CD4-positive, alpha-beta T cell treated with Interferon alpha-2 for 1 hour (primary cell): ENCODE data around the gene NPAS1.

Source experiments
- DNase-seq, 2 donors: peaks; one replicate each; pipeline ENCODE4 v3.0.0-alpha.2; 2020 to 2022

NPAS1 gene

GRCh38 chr19:47084879-47085439, 65.3 kb downstream of the NPAS1 start:
- DNase-seq: no peak

GRCh38 chr19:47086280-47086679, 66.6 kb downstream of the NPAS1 start:
- no peak for DNase-seq

- no peak for DNase-seq
Measured at GRCh38 chr19:47089767-47090350, 70.2 kb downstream of the NPAS1 start.

- DNase-seq: no peak
Measured at GRCh38 chr19:47093254-47093653, 73.6 kb downstream of the NPAS1 start.

DNA sequence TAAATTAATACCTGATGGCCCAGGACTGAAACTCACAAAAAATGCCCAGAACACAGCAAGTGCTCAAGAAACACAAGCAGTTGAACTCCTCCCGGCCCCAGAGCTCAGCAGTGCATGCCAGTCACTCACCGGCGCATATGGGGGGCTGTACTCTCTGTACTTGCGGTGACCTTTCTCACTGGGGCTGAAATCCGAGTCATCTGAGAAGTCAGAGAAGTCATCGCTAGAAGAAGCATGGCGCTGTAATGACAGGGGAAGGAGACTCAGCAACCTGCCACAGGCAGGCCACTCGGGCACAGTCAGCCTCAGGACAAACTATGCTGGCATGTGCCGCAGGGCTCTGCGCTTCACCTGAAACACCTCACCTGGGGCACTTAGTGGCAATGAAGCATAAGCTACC, 74.2 kb downstream of the NPAS1 start:
- peak in 1 of 2 donors; percentile 24 for DNase-seq

DNA sequence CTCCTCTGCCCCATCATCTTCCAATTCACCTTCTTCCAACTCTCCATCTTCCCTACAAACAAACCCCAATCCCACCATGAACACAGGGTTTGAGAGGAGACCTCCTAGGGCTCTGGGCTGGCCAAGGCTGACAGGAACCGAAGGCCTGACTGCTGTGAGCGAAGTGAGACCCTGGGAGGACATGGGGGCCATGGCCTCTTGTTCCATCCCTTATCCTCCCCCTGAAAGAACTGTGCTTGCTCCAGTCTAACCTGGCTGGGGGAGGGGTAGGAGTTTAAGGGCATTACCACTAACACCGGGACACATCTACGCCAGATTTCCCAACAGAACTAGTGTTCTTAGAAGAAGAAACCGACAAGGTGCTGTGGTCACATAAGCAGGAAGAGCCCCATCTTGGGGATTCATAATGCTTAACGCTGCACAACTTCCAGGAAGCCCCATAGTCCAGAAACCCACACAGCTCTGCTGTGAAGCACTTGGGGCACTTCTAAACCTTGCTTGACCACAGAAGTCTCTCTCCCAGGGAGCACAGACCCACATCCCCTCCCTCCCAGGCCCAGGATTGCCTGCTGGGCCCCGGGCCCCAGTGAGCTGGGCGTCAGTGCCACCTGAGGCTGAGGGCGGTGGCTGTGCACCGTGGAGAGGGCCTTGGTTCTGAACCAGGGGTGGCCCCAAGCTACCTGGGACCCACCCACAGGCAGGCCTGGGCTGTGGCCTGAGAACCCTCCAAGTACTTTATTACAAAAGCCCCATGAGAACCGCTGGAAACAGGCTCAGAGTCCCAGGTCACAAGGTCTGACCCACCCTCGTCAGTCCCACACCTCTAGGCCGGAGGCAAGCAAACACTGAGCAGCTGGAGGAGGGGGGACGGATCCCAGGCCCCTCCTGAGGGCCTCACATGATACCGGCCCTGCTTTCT, 75.2 kb downstream of the NPAS1 start:
- DNase-seq: peak; percentile 70 to 83
